Nephron (organoid): ENCODE data around the gene MGAT4A.
"Not testable (repeated sequence)": the region's sequence is repeated elsewhere in the genome, so short reads cannot be mapped to it uniquely, and the experiment has no call there.

Source experiments
- H3K27ac Mint-ChIP-seq, 3 experiments: 2 replicates each; pipeline ENCODE4 v1.8.0; 2020; ENCODE audit warnings: mixed read lengths in 3 of 3, mild to moderate bottlenecking in 2 of 3, moderate library complexity in 1 of 3
- H3K27me3 Mint-ChIP-seq: 2 replicates; pipeline ENCODE4 v1.8.0; 2021; ENCODE audit warnings: low read depth, mild to moderate bottlenecking, moderate library complexity, mixed read lengths
- H3K36me3 Mint-ChIP-seq: 2 replicates; pipeline ENCODE4 v1.8.0; 2020; ENCODE audit warnings: low read depth, mixed read lengths
- H3K4me1 Mint-ChIP-seq: 2 replicates; pipeline ENCODE4 v1.8.0; 2020; ENCODE audit warnings: mixed read lengths
- H3K4me3 Mint-ChIP-seq, 3 experiments: 2 replicates each; pipeline ENCODE4 v1.8.0; 2020; ENCODE audit warnings: mild to moderate bottlenecking in 3 of 3, mixed read lengths in 3 of 3, moderate library complexity in 2 of 3
- H3K9me3 Mint-ChIP-seq: 2 replicates; pipeline ENCODE4 v1.8.0; 2020; ENCODE audit warnings: mixed read lengths
- TF ChIP-seq, protein P1 (sequence below), 3 experiments: fragments of 200-600 bp; sonication (generic); IDR thresholded peaks; one replicate each; pipeline ENCODE4 v1.5.0; 2021; ENCODE audit warnings: antibody characterized with exemption in 3 of 3; ENCODE audit not compliant: unreplicated experiment in 3 of 3

MGAT4A gene

DNA sequence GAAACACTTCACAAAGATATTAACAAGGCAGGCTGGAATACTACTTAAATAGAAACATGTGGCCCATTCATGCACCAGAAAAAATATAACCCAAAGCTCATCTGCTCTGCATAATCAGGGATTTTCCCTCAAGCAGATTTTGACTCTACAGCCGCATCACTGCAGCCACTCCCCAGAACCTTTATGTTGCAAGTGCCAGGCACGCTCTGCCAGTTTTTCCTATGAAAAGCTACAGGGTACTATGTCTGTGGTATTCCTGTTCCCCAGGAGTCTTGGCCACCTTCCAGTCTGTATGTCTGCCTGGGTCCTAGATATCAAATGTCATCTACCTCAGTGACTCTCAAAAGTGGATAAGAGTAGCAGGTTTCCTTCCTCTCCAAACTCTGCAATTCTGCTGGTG lies 126.4 kb downstream of the MGAT4A start:
- Mint-ChIP-seq H3K36me3 (peaks cover 33% of the 10 kb centered on the region), H3K4me3 (no peak overlapping the region), H3K27ac (no peak overlapping the region), H3K4me1 (peaks cover 35% of the 10 kb centered on the region), H3K27me3 (no peaks in the 10 kb centered on the region), H3K9me3 (no peaks in the 10 kb centered on the region)
- TF ChIP-seq, protein P1, sequence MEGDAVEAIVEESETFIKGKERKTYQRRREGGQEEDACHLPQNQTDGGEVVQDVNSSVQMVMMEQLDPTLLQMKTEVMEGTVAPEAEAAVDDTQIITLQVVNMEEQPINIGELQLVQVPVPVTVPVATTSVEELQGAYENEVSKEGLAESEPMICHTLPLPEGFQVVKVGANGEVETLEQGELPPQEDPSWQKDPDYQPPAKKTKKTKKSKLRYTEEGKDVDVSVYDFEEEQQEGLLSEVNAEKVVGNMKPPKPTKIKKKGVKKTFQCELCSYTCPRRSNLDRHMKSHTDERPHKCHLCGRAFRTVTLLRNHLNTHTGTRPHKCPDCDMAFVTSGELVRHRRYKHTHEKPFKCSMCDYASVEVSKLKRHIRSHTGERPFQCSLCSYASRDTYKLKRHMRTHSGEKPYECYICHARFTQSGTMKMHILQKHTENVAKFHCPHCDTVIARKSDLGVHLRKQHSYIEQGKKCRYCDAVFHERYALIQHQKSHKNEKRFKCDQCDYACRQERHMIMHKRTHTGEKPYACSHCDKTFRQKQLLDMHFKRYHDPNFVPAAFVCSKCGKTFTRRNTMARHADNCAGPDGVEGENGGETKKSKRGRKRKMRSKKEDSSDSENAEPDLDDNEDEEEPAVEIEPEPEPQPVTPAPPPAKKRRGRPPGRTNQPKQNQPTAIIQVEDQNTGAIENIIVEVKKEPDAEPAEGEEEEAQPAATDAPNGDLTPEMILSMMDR (IDR thresholded peaks at IDR 0.05; ENCODE audit: unreplicated experiment in 3 of 3), result no peak

GRCh38 chr2:98601532-98602132 lies 129.3 kb downstream of the MGAT4A start:
- TF ChIP-seq, protein P1 (IDR thresholded peaks at IDR 0.05; ENCODE audit: unreplicated experiment in 3 of 3), result peak; percentile 56 to 60 (median 60)
- peaks cover 54% of the 10 kb centered on the region for H3K36me3 Mint-ChIP-seq
- peaks cover 17% of the 10 kb centered on the region for H3K4me1 Mint-ChIP-seq
- H3K27me3 Mint-ChIP-seq, result no peaks in the 10 kb centered on the region
- H3K27ac Mint-ChIP-seq, result no peak overlapping the region
- no peaks in the 10 kb centered on the region for H3K9me3 Mint-ChIP-seq
- no peak overlapping the region for H3K4me3 Mint-ChIP-seq

DNA sequence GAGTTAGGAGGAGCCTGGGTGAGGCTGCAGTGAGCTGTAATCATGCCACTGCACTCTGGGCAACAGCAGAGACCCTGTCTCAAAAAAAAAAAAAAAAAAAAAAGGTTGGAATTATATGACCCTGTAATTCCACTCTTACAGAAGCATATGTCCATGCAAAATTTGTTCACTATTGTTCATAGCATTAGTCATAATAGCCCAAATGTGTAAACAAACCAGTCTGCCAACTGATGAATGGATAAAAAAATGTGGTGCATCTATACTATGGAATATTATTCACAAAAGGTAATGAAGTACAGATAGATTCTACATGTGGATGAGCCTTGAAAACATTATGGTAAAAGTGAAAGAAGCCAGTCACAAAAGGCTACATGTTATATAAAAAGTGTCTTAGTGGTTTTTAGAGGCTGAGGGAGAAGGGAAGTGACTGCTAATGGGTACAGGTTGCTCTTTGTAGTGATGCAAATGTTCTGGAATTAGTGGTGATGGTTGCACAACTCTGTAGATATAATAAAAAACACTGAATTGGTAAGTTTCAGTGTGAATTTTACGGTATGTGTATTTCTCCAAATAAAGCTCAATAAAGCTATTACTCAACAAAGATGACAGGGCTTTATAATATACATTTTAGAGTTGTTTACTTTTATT lies 132.0 kb downstream of the MGAT4A start:
- no peaks in the 10 kb centered on the region for H3K4me1 Mint-ChIP-seq

GRCh38 chr2:98594665-98595064 lies 136.3 kb downstream of the MGAT4A start:
- H3K27ac Mint-ChIP-seq, H3K4me3 Mint-ChIP-seq, H3K9me3 Mint-ChIP-seq, H3K4me1 Mint-ChIP-seq, H3K27me3 Mint-ChIP-seq: not testable (repeated sequence)
- peaks cover 68% of the 10 kb centered on the region for H3K36me3 Mint-ChIP-seq

More for the DNA sequence above, 132.0 kb downstream of the MGAT4A start:
- Mint-ChIP-seq H3K36me3 (peaks cover 71% of the 10 kb centered on the region), H3K9me3 (peaks cover 5% of the 10 kb centered on the region), H3K27me3 (no peaks in the 10 kb centered on the region), H3K27ac (no peak overlapping the region), H3K4me3 (no peak overlapping the region)
- TF ChIP-seq, protein P1 (IDR thresholded peaks at IDR 0.05; ENCODE audit: unreplicated experiment in 3 of 3), result no peak

DNA sequence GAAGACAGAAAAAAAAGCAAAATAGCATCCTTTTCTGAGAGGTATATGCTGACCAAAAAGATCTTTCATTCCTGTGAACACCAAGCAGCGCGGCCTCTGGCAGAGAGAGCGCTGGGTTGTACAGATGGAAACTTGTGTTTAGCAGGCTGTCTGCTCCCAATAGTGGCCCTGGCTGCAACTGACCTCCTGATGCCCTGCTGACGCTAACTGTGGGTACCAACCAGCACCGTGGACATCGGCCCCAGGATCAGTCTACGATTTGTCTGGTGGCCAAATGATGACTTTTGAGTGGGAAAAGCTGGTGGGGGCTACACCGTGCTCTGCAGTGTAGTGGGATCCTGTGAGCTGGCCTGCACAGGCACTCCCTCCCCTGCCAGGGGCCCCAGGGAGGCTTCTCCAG lies 138.4 kb downstream of the MGAT4A start:
- TF ChIP-seq, protein P1 (IDR thresholded peaks at IDR 0.05; ENCODE audit: unreplicated experiment in 3 of 3), result no peak
- no peaks in the 10 kb centered on the region for H3K4me1 Mint-ChIP-seq
- H3K27me3 Mint-ChIP-seq, result no peaks in the 10 kb centered on the region
- no peak overlapping the region for H3K27ac Mint-ChIP-seq
- peaks cover 10% of the 10 kb centered on the region for H3K9me3 Mint-ChIP-seq
- H3K36me3 Mint-ChIP-seq, result peaks cover 54% of the 10 kb centered on the region
- H3K4me3 Mint-ChIP-seq, result no peak overlapping the region

DNA sequence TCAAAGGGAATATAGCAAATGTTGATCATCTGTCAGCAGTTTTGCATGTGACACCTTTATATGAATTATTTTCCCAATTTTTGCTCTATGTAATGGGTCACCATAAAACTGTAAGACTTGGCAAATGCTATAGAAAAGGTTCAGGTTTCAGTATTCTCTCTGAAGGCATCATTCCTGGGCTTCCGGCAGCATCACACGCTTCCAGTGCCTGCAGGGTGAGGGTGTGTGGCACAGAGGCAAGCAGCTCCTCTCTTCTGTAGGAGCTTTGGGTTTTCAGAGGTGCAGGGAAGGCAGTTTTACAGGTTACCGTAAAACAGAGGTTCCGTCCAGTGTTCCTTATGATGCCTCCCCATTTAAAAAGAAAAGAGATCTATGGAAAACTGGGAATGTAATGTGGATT lies 141.4 kb downstream of the MGAT4A start:
- H3K9me3 Mint-ChIP-seq, result peaks cover 7% of the 10 kb centered on the region
- no peaks in the 10 kb centered on the region for H3K27me3 Mint-ChIP-seq
- no peak overlapping the region for H3K4me3 Mint-ChIP-seq
- H3K36me3 Mint-ChIP-seq, result peaks cover 34% of the 10 kb centered on the region
- no peaks in the 10 kb centered on the region for H3K4me1 Mint-ChIP-seq
- TF ChIP-seq, protein P1 (IDR thresholded peaks at IDR 0.05; ENCODE audit: unreplicated experiment in 3 of 3), result no peak
- no peak overlapping the region for H3K27ac Mint-ChIP-seq
